Kidney tubule cell (primary cell): ENCODE measurements around the gene LRRK1.

Experiments used
- DNase-seq: peaks from one replicate; pipeline ENCODE4 v3.0.0-alpha.2; 2018; ENCODE audit warnings: low spot score

LRRK1 gene

GRCh38 chr15:100914876-100915275 lies 4.3 kb upstream of the LRRK1 start:
- DNase-seq: peak; percentile 37

GRCh38 chr15:100918034-100918689 lies 995 bp upstream of the LRRK1 start:
- DNase-seq: peak; percentile 84

GRCh38 chr15:100919481-100920405 lies 586 bp downstream of the LRRK1 start:
- peak; percentile 22 for DNase-seq

- DNase-seq: no peak
These were observed 1.5 kb downstream of the LRRK1 start for GRCh38 chr15:100920516-100921135.

- DNase-seq: no peak
These were observed 3.3 kb downstream of the LRRK1 start for GRCh38 chr15:100922192-100923040.

- DNase-seq: no peak
These were observed 3.9 kb downstream of the LRRK1 start for GRCh38 chr15:100923076-100923475.

- DNase-seq: no peak
These were observed 4.7 kb downstream of the LRRK1 start for GRCh38 chr15:100923902-100924301.

- DNase-seq: no peak
These were observed 5.3 kb downstream of the LRRK1 start for GRCh38 chr15:100924436-100924835.

GRCh38 chr15:100925480-100925879 lies 6.3 kb downstream of the LRRK1 start:
- no peak for DNase-seq

- DNase-seq: no peak
These were observed 7.1 kb downstream of the LRRK1 start for GRCh38 chr15:100926258-100926657.

GRCh38 chr15:100926971-100927756 lies 8.0 kb downstream of the LRRK1 start:
- DNase-seq: no peak

GRCh38 chr15:100928632-100929280 lies 9.6 kb downstream of the LRRK1 start:
- DNase-seq: peak; percentile 4

GRCh38 chr15:100929641-100930042 lies 10.5 kb downstream of the LRRK1 start:
- DNase-seq: peak; percentile 73

- no peak for DNase-seq
These were observed 11.2 kb downstream of the LRRK1 start for GRCh38 chr15:100930306-100930848.

- no peak for DNase-seq
These were observed 12.2 kb downstream of the LRRK1 start for GRCh38 chr15:100931143-100931890.

GRCh38 chr15:100932676-100933348 lies 13.7 kb downstream of the LRRK1 start:
- peak; percentile 11 for DNase-seq

- DNase-seq: no peak
These were observed 15.0 kb downstream of the LRRK1 start for GRCh38 chr15:100934166-100934565.

GRCh38 chr15:100934726-100935125 lies 15.6 kb downstream of the LRRK1 start:
- no peak for DNase-seq

- DNase-seq: no peak
These were observed 18.0 kb downstream of the LRRK1 start for GRCh38 chr15:100937171-100937570.
